Activated CD4-positive, CD25-positive, alpha-beta regulatory T cell treated with anti-CD3 and anti-CD28 coated beads, Interleukin-2, amount 50 U/mL, for 16 hours (primary cell): ENCODE measurements around the gene PRICKLE1.

Experiments
- DNase-seq: peaks from one replicate; pipeline ENCODE4 v3.0.0-alpha.2; 2020; ENCODE audit warnings: low read depth, low spot score

Gene PRICKLE1

DNA sequence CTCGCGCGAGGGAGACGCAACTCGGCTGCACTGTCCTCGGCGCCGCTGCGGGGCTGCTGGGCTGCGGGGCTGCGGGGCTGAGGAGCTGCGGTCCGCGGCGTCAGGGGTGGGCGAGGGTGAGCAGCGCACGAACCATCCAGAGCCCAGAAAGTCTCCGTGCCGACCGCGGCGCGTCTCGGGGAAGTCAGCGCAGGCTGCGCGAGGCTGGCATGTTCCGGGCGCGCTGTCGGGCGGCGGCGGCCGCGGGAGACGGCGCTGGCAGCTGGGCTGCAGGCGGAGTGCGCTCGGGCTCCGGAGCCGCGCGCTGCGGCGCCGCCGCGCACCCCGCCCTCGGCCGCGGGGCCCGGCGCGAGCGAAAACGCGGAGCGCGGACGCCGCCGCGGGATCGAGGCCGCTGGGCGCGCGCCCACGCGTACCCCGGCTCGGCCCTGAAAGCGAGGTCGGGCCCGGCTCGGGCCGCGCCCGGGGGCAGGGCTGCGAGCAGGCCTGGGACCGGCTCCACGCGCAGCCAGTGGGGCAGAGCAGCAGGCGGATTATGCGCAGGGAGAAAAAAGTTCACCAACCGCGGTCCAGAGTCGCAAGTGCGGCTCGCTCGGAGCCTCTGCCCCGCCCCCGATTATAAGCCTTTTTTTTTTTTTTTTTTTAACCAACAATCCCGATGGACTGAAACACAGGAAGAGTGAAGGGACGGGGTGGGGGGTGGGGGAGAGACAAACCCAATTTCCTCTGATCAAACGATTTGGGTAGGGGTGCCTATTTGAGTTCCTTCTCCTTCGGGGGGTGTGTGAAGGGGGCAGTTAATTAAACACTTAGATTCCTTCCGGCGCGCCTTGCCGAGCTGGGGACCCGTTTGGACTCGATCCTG lies at the start of gene PRICKLE1:
Gene PRICKLE1 (minus strand): TSS at position 282 of the 865 bp plus-strand sequence. CDS start 117,230 bp downstream, outside the sequence.
- no peak for DNase-seq

DNA sequence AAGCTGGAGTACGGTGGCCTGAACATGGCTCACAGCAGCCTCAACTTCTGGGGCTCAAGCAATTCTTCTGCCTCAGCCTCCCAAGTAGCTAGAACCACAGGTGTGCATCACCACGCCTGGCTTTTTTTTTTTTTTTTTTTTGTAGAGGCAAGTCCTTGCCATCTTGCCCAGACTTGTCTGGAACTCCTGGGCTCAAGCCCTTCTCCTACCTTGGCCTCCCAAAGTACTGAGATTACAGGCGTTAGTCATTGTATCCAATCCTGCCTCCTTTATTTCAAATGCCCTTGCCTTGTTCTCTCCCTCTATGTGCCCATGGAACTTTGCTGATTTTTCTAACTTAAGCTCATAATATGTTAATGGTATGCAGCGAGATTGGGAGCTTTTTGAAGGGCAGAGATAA lies 49.2 kb upstream of the PRICKLE1 start:
- DNase-seq: no peak

DNA sequence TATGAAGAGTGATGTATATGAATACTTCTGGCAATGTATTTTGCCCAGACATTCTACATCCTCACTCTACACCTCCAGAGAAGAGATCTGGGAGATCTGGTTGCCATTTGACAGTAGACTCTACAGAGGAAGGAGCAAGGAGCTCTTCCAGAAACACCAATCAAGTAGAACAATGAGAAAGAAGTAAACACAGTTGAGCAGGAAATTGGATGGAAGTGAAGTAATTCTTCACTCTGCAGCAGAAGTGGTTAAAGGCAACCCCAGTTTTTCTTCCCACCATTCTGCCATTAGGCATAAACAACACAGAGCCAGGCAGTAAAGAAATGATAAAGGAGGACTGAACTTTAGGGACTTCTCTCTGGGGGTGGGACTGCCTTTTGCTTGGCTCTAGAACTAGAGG lies 48.5 kb upstream of the PRICKLE1 start:
- no peak for DNase-seq

DNA sequence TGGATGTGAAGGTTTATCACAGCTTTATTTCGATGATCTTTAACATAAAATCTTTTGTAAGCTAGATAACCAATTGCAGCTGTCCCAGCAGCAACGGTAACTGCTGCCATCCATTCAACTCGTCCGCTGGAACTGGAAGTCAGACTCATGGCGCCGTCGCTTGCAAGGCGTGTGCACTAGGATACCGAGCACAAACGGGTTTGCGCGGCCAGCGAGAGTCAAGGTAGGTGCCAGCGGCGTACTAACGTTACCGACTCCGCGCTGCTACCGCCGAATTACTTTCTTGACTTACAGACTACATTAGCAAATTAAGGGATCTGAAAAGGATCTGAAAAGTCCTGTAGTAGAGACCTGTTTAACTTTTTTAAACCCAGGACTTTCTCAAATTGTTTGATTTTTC lies 47.4 kb upstream of the PRICKLE1 start:
- DNase-seq: no peak

DNA sequence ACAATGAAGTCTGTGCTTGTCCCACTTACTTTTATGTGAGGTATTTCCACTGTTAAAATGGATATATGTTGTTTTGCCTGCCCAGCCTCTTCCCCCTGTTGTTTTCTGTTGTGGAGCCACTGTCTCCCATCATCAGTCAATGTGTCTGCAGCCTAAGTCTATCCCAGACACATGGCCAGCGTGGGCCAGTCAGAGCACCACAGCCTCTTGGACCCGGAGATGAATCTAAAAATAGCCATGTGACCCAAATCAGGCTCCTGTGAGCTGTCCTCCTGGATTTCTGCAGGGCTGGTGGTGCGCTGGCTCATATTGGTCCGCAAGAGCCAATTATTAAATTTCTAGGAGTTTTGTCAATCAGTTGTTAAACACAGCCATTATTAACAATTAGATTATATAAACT lies 44.0 kb upstream of the PRICKLE1 start:
- DNase-seq: no peak

DNA sequence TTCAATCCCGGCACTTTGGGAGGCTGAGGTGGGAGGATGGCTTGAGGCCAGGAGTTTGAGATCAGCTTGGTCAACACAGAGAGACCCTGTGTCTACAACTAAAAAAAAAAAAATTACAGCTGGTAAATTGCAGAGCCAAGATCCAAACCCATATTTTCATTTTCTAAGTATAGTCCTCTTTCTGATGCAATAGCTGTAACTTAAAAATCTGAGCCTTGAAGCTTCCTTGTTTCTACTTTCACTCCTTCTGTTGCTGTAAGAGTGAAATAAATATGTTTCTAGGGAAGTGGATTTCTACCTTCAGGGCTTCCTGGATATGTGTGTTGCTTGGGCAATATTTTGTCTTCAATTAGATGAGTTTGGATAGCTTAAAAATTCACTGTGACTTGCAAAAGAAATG lies 42.0 kb upstream of the PRICKLE1 start:
- DNase-seq: no peak

DNA sequence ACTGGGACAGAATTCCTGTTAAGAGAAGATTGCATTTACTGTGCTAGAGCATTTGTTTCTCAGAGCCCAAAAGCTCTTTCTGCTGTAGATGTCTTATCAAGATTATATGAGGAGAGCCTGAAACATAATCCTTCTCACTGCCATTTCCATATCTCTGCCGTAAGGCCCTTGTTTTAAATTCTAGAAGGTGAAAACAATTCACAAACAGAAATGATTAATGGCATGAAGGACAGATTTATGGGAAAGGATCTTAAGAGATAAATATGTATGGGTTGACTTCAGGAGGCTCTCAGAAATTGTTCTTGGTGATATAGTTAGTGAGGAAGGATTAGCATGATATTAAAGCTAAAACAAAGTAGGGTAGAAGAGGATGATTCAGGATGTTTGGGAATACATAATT lies 40.8 kb upstream of the PRICKLE1 start:
- DNase-seq: no peak

DNA sequence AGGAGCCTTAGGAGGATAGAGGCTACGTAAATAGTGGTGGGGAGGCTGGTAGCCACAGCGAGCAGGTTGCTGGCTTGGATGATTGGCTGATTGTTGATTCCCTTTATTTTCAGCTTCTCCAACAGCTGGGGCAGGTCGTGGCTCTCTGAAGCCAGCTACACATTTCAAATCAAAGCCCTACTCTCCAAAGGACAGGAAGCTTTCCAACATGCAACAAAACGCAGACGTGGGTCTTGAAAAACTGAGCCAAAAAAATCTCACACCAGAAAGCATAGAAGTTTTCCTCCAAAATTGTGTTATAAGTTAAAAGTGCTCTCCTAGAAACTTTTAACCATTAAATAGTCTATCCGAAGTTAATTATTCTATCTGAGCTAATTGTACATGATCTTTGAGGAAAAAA lies 37.6 kb upstream of the PRICKLE1 start:
- DNase-seq: no peak

DNA sequence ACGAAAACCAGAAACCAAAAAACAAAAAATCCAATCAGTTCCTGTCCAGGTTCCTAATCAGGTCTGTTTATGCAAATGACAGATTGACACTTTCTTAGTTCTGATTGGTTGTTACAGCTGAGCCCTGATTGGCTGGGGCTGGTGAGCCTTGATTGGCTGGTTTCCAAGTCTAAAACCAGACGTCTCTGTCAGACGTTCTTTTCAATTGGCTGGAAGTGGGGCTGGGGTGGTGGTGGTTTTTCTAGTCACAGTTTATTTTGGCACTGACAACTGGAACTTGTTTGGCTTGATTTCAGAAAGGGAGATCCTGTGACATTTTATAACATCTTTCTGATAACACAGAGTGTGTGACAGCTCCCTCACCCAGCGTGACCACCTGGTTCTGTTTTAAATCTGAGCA lies 36.1 kb upstream of the PRICKLE1 start:
- no peak for DNase-seq

DNA sequence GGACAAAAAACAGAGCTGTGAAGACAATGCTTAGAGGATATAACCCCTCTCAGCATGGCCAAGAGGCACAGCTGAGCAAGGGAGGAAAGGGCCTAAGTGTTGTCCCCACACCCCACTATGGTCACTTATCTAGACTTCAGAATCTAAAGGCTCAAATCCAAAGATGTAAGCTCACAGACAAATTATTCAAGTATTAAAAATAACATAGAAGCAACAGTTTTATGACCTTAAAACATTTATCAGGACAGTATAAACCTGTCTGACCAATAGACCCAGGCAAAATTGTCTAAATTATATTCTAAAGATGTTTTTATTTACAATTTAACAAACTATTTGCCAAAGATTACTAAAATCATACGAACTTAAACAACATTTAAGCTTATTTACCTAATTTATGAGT lies 28.1 kb upstream of the PRICKLE1 start:
- no peak for DNase-seq

DNA sequence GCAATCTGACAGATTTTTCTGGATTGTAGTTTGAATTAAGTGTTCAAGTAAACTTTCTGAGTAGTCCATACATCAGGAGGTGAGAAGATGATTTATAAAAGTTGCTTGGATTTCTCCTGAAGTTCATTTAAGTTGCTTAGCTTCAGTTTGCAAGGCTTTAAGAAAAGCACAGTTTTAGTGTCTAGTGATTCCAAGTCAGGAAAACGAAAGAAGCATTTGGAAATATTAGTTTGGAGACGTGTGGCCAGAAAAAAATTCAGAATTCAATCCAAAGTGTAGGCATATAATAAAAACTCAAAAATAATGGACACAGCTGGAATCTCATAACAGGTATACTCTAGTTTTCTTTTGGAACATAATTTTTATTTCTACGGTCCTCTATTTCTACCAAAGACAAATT lies 25.5 kb upstream of the PRICKLE1 start:
- DNase-seq: no peak

DNA sequence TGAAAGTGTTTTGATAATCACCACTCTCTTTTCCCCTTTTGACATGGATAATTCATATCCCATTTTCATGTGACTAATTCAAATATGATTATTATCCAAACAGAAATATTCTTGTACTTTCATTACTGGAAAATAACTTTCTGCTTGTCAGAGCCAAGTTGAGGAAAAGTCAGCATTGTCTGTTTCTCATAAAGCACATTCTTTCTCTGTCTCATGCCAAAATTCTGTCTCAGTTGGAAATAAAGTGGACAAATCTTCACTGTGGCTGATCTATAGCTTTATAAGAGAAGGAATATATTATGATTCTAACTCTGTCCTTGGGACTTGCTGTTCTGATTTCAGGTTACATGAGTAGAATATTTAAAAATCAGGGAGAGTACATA lies 22.7 kb upstream of the PRICKLE1 start:
- DNase-seq: no peak

DNA sequence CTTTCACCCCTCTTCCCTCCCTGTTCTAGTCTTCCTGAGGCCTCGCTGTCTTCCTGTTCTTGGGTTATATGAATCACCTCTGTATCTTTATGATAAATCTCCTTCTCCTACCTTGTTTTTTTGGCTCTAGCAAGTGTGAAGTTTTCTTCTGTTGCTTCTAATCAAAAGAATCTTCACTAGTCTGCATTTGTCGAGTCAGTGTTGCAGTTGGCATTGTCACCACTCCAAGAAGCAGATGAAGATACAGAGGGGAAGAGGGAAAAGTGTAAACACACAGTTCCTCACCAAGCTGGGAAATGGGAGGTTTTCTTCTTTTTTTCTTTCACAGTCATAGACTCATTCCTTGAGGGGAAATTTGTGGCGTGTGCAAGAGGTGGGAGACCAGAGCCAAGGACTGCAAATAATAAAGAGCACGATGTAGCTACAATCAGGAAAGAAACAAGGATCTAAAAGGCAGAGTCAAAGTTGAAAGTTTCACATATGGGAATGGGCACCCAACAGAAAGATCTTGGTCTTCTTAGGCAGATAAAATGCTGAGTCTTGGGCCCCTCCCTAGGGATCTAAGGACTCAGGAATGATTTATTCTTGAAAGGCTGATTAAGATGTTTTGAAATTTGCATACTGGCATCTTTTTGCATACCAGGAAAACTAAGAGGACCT lies 22.2 kb upstream of the PRICKLE1 start:
- no peak for DNase-seq

DNA sequence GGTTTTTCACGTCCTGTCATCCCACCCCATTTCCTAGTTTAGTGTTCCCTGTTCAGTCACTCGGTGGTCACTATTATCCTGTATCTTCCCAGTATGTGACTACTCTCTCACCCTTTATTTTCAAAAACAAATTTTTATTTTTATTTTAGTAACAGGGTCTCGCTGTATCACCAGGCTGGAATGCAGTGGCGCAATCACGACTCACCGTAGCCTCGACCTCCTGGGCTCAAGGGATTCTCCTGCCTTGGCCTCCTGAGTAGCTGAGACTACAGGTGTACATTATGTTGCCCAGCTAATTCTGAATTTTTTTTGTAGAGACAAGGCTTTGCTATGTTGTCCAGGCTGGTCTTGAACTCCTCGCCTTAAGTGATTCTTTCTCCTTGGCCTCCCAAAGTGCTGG lies 20.1 kb upstream of the PRICKLE1 start:
- DNase-seq: no peak

DNA sequence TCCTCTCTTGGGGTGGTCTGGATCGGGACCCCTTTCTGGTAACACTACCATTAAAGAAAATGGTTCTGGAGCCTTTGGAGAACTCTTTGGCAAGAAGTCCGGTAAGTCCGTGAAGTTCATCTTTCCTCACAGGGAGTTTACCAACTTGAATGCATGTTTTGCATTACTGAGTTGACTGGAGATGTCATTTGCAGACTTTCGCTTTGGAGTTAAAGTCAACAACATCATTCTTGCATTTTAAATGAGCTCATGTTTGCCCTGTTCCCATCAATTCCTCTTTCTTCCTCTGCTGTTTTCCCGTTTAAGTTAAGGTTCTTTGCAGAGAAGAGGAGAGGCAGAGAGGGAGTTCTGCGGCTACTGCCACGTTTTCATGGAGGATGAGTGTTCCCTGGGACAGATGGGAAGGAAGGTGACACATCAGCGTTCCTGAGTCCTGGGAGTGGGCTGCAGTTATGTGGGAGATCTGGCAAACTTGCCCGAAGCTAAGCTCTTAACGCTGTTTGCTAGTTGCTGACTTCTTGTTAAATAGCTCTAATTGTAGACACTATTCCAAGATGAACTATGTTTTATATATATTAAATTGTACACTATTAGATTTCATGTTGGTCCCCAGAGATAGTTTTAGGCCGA lies 18.8 kb upstream of the PRICKLE1 start:
- no peak for DNase-seq

DNA sequence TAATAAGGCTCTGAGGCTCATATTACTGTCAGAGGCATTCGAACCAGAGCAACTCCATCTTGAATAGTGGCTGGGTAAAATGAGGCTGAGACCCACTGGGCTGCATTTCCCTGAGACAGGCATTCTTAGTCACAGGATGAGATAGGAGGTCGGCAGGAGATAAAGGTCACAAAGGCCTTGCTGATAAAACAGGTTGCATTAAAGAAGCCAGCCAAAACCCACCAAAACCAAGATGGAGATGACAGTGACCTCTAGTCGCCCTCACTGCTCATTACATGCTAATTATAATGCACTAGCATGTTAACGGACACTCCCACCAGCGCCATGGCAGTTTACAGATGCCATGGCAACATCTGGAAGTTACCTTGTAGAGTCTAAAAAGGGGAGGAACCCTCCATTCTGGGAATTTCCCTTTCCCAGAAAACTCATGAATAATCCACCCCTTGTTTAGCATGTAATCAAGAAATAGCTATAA lies 18.1 kb upstream of the PRICKLE1 start:
- DNase-seq: no peak

DNA sequence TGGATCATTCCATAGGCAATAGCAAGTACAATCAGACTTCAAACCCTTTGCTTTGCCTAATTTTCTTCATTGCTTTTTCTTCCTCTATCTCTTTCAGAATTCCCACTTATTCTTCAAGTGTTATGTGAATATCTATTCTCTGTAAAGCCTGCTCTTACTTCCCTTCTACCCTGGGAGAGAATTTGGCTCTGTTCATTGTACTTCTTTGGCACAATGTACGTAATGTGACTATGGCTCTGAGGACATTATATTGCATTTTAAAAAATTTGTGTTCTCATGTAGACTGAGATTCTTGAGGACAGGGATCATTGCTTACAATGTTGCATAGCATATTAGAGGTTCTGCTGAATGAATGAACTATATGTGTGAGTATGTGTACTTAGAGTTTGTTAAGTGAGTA lies 16.9 kb upstream of the PRICKLE1 start:
- DNase-seq: no peak

DNA sequence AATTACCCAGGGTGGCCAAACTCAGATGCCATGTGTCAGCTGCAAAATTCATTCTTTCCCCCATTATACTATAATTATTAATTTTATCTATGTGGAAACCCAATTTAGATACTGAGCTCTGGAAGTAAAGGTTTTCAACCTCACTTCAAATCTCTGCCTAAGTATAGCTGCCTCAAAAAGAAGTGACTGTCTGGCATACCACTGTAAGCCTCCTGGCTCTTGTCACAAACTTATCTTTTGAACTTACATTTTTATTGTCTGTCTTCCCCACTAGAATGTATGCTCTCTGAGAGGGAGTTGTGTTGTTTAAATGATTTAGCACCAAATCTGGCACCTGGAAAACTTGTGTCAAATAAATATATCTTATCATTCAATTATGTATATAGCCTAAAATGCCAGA lies 16.1 kb upstream of the PRICKLE1 start:
- DNase-seq: no peak

DNA sequence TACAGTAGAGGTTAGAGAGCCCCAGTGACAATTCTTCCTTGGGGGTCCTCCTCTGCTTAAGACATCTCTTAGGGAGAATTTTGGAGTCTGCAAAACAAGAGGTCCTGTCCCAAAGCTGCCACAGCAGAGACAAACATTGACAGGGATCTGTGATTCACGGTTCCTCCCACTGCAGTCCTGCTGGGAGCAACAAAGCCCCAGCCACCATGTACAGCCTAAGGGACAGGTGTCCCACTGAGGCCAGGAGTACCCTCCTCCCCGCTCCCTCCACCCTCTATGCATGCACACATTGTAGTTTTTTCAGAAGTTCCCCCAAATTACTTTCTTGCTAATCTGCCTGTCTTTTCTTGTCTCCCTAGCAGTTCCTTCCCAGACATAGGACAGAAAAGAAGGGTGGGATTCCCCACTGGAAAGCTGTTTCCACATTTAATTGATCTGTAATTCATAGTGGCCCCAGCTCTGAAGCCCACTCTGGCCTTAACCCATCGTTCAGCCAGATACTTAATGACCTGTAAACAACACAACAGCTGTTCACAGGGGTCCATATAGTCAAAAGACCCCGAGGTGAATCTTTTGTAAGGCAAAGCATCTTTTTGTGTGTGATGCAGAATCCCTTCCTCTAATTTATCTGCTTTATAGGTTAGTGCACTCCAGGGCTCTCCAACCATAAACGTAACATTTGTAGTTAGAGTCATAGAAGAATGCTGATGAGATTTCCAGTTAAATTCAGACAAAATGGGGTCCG lies 13.9 kb upstream of the PRICKLE1 start:
- DNase-seq: no peak

DNA sequence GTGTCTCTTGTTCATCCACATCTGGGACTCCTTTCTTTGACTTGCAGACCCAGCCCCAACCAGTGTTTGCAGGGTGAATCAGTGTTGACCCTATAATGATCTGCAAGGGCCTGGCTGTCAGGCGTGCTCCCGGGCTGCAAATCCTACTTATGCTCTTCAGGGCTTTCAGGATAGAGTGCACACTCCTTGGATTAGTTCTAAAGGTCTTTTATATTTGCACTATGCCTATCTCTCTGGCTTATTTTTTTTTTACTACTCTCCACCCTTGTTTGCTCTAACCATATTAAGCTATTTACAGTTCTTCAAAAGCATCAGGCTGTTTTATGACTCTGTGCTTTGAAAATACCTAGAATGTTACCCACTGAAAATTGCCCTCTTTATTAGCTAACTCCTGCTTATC lies 4.3 kb upstream of the PRICKLE1 start:
- no peak for DNase-seq

DNA sequence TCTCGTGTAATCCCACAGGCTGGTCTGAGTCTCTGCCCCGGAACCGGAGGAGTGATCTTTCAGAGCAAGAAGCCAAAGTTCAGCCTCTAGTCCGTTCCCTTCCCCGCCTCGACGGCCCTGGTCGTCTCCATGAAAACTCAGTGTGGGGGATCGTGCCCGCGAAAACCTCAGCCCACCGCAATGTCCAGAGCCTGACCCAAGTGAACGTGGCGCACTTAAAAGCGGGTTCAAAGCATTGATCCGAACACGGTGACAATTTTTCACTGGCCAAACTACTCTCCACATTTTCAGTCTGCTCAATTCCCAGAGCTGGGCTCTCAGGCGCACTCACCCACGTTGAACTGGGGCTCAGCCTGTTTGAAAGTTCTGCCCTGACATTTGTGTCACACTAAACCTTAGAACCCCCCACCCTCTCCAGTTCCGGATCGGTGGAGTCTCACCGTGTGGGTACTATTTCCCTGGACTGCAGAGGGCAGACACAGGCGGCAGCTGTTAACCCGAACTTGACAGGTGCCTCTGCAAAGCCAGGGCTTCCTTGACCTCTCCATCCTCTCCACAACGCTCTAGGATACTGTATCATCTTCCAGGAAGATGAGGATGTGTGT lies 886 bp upstream of the PRICKLE1 start:
- DNase-seq: no peak
